PFSK-1 (cell line): ENCODE measurements around the gene MUC5AC.
A peak's percentile ranks its signal among the peaks of the same experiment; 100 is the strongest.

Source experiments
- FOXP2 ChIP-seq: optimal IDR thresholded peaks from 2 replicates; pipeline ENCODE3; 2011; ENCODE audit warnings: borderline replicate concordance, control low read depth, inconsistent platforms; ENCODE audit not compliant: insufficient read depth; ENCODE audit errors: extremely low read length, extremely low read depth
- POLR2AphosphoS5 ChIP-seq: IDR thresholded peaks from 2 replicates; pipeline ENCODE4 v1.6.1; 2012; ENCODE audit warnings: low read depth, mild to moderate bottlenecking, control low read depth, low read length, moderate library complexity
- REST ChIP-seq, 2 experiments: IDR thresholded peaks; 2 replicates each; pipeline versions ENCODE4 v1.6.1 to v1.8.0; 2011 to 2012; ENCODE audit warnings: low read depth in 2 of 2, low read length in 2 of 2, control low read depth in 1 of 2, inconsistent platforms in 1 of 2, mild to moderate bottlenecking in 1 of 2, moderate library complexity in 1 of 2; ENCODE audit not compliant: insufficient read depth in 1 of 2
- SIN3A ChIP-seq: IDR thresholded peaks from 2 replicates; pipeline ENCODE4 v1.6.1; 2012; ENCODE audit warnings: mild to moderate bottlenecking, low read length, moderate library complexity, borderline replicate concordance; ENCODE audit not compliant: insufficient read depth
- TAF1 ChIP-seq: IDR thresholded peaks from 2 replicates; pipeline ENCODE4 v1.6.1; 2012; ENCODE audit warnings: low read length, control low read depth, borderline replicate concordance; ENCODE audit not compliant: insufficient read depth

The MUC5AC gene

DNA sequence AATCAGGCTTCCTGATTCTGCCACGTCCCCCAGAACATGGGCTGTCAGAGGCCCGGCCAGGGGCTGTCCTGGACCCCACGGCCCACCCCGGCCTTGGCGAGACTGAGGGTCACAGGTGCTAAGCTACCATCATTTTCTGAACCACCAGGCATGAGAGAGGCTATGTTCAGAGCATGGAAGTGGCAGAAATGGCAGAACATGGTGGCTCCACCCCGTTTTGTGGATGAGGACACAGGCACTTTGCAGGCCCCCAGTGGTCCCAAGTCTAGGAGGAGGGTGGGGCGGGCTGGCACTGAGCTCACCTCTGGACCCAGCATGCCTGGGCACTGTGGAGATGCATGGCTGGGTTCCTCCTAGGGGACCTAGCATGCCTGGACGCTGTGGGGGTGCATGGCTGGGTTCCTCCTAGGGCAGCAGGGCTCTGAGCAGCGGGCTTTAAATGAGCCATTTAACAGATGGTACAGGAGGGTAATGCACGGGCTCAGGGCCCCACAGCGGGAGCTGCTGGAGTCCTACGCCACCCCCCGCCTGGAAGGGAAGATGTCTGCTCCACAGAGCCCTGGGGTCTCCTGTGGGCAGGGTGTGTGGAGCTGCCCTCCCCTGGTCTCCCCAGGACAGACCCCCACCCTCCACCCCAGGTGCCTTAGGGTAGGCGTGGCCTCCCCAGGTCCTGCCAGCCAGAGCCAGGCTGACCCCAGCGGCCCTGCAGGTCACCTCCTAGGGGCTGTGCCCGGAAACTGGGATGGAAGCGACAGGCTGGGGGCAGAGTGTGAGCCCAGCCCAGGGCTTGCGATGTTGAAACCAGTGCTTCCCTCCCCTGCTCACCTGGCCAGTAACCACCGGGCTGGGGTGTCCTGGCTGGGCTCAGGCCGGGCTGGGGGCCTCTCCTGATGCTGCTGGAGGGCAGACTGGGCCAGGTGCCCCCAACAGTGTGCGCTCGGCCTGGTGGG, 6.1 kb upstream of the MUC5AC start:
- TF ChIP-seq POLR2AphosphoS5 (no peak), REST (IDR thresholded peaks at IDR 0.05; ENCODE audit: insufficient read depth in 1 of 2, low read depth in 2 of 2, low read length in 2 of 2) (no peak), FOXP2 (no peak), TAF1 (no peak), SIN3A (no peak)

GRCh38 chr11:1152316-1153104, 5.2 kb upstream of the MUC5AC start:
- no peak for TF ChIP-seq POLR2AphosphoS5
- no peak for TF ChIP-seq REST (IDR thresholded peaks at IDR 0.05; ENCODE audit: insufficient read depth in 1 of 2, low read depth in 2 of 2, low read length in 2 of 2)
- TF ChIP-seq TAF1: no peak
- TF ChIP-seq SIN3A: no peak
- no peak for TF ChIP-seq FOXP2

DNA sequence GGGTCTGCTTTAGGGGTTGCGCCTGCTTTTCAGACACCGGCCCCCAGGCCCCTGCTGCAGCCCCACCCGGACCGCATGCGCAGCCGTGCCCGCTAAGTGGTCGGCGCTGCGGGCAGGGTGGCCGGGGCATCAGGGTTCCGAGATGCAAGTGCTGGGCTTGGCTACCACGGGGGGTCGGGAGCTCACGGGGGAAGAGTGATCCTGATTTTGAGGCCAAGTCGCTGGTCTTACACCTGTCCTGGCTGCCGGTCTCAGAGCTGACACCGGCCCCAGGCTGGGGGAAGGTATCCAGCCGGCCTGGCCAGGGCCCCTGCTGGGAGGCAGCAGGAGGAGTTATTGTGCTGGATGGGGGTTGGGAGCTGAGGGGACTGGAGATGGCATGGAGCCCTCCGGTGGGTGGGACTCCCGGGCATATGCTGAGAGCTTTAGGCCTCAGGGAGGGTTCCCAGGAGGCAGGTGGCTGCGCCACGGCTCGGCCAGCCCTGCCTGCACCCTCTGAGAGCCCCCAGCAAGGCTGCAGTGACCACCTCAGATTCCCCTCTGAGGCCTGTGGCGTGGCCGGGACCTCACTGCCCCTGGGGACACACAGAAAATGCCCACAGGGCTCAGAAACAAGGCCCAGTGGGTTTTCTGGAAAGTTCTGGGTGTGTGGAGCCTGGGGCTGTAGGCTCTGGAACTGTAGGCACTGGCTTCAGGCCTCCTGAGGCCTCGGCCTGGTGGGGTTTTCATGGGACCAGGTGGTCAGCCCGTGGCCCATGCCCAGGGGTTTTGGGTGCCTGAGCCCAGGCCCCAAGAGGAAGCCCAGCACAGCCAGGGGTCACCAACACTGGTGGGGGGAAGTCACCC, 4.4 kb upstream of the MUC5AC start:
- TF ChIP-seq POLR2AphosphoS5: peak; percentile 16; the same call in 1 of the 2 replicates
- no peak for TF ChIP-seq REST (IDR thresholded peaks at IDR 0.05; ENCODE audit: insufficient read depth in 1 of 2, low read depth in 2 of 2, low read length in 2 of 2)

- TF ChIP-seq FOXP2 (peak; percentile 70), SIN3A (no peak)
These were observed 3.7 kb upstream of the MUC5AC start for GRCh38 chr11:1153951-1154493.

DNA sequence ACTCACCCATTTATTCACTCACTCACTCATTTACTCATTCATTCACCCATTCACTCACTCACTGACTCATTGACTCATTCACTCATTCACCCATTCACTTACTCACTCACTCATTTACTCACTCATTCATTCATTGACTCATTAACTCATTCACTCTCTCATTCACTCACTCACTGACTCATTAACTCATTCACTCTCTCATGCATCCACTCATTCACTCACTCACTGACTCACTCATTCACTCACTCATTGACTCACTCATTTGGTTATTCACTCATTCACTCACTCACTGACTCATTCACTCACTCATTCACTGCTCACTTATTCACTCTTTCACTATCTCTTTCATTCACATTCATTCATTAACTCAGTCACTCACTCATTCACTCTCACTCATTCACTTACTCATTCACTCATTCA, 2.5 kb upstream of the MUC5AC start:
- TF ChIP-seq SIN3A (no peak), TAF1 (no peak), REST (IDR thresholded peaks at IDR 0.05; ENCODE audit: insufficient read depth in 1 of 2, low read depth in 2 of 2, low read length in 2 of 2) (no peak), FOXP2 (no peak), POLR2AphosphoS5 (no peak)
